GM12891 (cell line): ENCODE results near the gene CIAO3.

ENCODE experiments used
- PAX5 ChIP-seq: IDR thresholded peaks from 2 replicates; pipeline ENCODE4 v1.6.1; 2011; ENCODE audit warnings: low read length, moderate library complexity, mild to moderate bottlenecking; ENCODE audit not compliant: insufficient read depth, severe bottlenecking
- TAF1 ChIP-seq: IDR thresholded peaks from 2 replicates; pipeline ENCODE4 v1.6.1; 2011; ENCODE audit warnings: low read depth, low read length, control low read depth

DNA sequence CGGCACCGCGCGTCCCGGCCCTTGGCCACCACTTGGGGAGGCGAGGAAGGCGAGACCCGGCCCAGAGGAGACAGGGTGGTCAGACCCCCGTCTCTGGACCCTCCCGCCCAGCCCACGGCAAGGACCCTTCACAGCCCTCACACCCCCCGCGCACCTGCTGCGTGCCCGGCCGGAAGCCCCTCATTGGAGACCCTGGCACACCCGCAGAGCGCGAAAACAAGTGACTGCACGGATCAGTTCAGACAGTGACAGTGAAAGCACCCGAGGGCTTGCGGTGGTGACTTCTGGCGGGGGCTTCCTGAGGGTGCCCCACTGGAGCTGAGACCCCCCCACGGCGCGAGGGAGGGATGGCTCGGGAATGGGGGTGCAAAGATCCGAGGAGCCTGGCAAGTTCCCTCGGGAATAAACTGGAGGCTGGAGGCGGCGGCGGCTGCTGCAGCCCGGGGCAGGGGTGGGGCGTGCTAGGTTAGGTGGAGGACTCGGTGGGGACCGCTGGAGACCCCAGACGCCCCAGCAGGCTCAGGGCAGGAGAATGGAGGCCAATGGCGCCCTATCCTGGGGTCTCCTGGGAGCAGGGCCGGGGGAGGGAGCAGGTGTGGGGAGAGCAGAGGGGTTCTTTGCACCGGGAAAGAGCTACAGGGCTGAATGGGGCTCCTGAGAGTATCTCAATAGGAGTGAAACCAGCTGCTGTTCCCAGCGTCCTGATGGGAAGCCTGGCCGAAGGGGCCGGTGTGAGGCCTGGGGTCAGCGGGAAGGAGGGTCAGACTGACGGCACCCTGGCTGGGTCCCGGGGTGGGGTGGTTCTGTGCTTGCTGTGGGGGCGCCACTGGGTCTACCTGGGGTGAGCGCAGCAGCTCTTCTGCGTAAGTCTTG is 34.4 kb downstream of the CIAO3 start:
- TF ChIP-seq TAF1 (no peak), PAX5 (no peak)
